A549 (cell line): Measurements from ENCODE around the gene OGA. TPM values are rescaled to one million over a fixed set of nuclear protein-coding genes. Genes with fewer than 3 reads are reported as not detected.

ENCODE experiments used
- BHLHE40 ChIP-seq: IDR thresholded peaks from 2 replicates; pipeline ENCODE4 v1.6.1; 2012; ENCODE audit warnings: low read depth, low read length, inconsistent platforms
- CBX2 ChIP-seq: fragments of 200-600 bp; sonication (generic); IDR thresholded peaks from 2 replicates; pipeline ENCODE4 v1.6.1; 2016; ENCODE audit warnings: low read depth, mild to moderate bottlenecking, borderline replicate concordance
- CEBPB ChIP-seq, 2 experiments: fragments of >200 bp in 1 of 2; sonication (Bioruptor Twin) in 1 of 2; formaldehyde crosslinking in 1 of 2; IDR thresholded peaks; 2 replicates each; pipeline ENCODE4 v1.6.1; 2012 to 2016
- CHD2 ChIP-seq: fragments of 150-350 bp; IDR thresholded peaks from 2 replicates; pipeline ENCODE4 v1.6.1; 2014; ENCODE audit warnings: low read length; ENCODE audit not compliant: partially characterized antibody
- CHD4 ChIP-seq: fragments of 200-600 bp; sonication (generic); IDR thresholded peaks from 2 replicates; pipeline ENCODE4 v1.6.1; 2016; ENCODE audit warnings: antibody characterized with exemption, mild to moderate bottlenecking, borderline replicate concordance
- EHF ChIP-seq: fragments of 250-450 bp; sonication (Bioruptor Pico); IDR thresholded peaks from 2 replicates; pipeline ENCODE4 v1.5.0; 2020; ENCODE audit warnings: mild to moderate bottlenecking
- FOSB ChIP-seq: fragments of 250-450 bp; sonication (Bioruptor Pico); IDR thresholded peaks from 2 replicates; pipeline ENCODE4 v1.5.0; 2020; ENCODE audit warnings: mild to moderate bottlenecking, moderate library complexity
- FOSL2 ChIP-seq, 2 experiments: fragments of 450-650 bp in 1 of 2; fragments of >200 bp in 1 of 2; sonication (Bioruptor Twin) in 1 of 2; formaldehyde crosslinking; IDR thresholded peaks; 2 replicates each; pipeline versions ENCODE4 v1.5.0 to v1.6.1; 2016 to 2020; ENCODE audit warnings: mild to moderate bottlenecking in 1 of 2, moderate library complexity in 1 of 2
- HDAC2 ChIP-seq: fragments of 200-600 bp; sonication (generic); IDR thresholded peaks from 2 replicates; pipeline ENCODE4 v1.6.1; 2016
- HOXA7 ChIP-seq: fragments of 250-450 bp; sonication (Bioruptor Pico); IDR thresholded peaks from 2 replicates; pipeline ENCODE4 v1.5.0; 2020; ENCODE audit warnings: mild to moderate bottlenecking, moderate library complexity
- HOXB5 ChIP-seq: fragments of 250-450 bp; sonication (Bioruptor Pico); IDR thresholded peaks from 2 replicates; pipeline ENCODE4 v1.5.0; 2020; ENCODE audit warnings: mild to moderate bottlenecking, moderate library complexity
- JUN ChIP-seq, 2 experiments: fragments of >200 bp; sonication (Bioruptor Twin); formaldehyde crosslinking; IDR thresholded peaks; 2 replicates in 1 of 2; 3 replicates in 1 of 2; pipeline ENCODE4 v1.6.1; 2016 to 2017
- NPAS2 ChIP-seq: fragments of 250-450 bp; sonication (Bioruptor Pico); IDR thresholded peaks from 2 replicates; pipeline ENCODE4 v1.8.0; 2022; ENCODE audit warnings: mild to moderate bottlenecking, moderate library complexity, borderline replicate concordance
- NR3C1 ChIP-seq: fragments of >200 bp; sonication (Bioruptor Twin); formaldehyde crosslinking; IDR thresholded peaks from 3 replicates; pipeline ENCODE4 v1.6.1; 2017
- POLR2A ChIP-seq: IDR thresholded peaks from 2 replicates; pipeline ENCODE4 v1.6.1; 2012; ENCODE audit warnings: mild to moderate bottlenecking, low read length
- RAD21 ChIP-seq, 2 experiments: fragments of >200 bp in 1 of 2; sonication (Bioruptor Twin) in 1 of 2; formaldehyde crosslinking in 1 of 2; IDR thresholded peaks in 1 of 2; conservative IDR thresholded peaks in 1 of 2; 2 replicates in 1 of 2; 3 replicates in 1 of 2; pipeline ENCODE4 v1.6.1; 2012 to 2018; ENCODE audit warnings: inconsistent platforms in 1 of 2
- SREBF2 ChIP-seq: fragments of 450-650 bp; IDR thresholded peaks from 2 replicates; pipeline ENCODE4 v1.6.1; 2014; ENCODE audit warnings: mild to moderate bottlenecking, moderate library complexity
- TFCP2L1 ChIP-seq: fragments of 250-450 bp; sonication (Bioruptor Pico); IDR thresholded peaks from 2 replicates; pipeline ENCODE4 v1.5.0; 2021; ENCODE audit warnings: mild to moderate bottlenecking
- TP53 ChIP-seq: fragments of 250-450 bp; sonication (Bioruptor Pico); IDR thresholded peaks from 2 replicates; pipeline ENCODE4 v1.5.0; 2021; ENCODE audit warnings: mild to moderate bottlenecking, moderate library complexity
- ZFP36 ChIP-seq: fragments of 450-650 bp; IDR thresholded peaks from 2 replicates; pipeline ENCODE4 v1.6.1; 2014; ENCODE audit warnings: borderline replicate concordance; ENCODE audit not compliant: partially characterized antibody
- polyA plus RNA-seq, 4 experiments: library from polyadenylated mRNA; depleted of rRNA in 3 of 4; stranded (reverse); fragments of >200 nt; fragmentation: RNase III in 1 of 4; extraction: RNeasy Plus Mini Kit Qiagen cat#74134 plus additional on column Dnase treatment in 1 of 4; gene quantifications; 2 replicates in 3 of 4; 3 replicates in 1 of 4; pipeline ENCODE4 v1.2.3, GENCODE V29; 2011 to 2017
- TF ChIP-seq, protein P1 (sequence below): fragments of 200-600 bp; sonication (generic); IDR thresholded peaks from 2 replicates; pipeline ENCODE4 v1.6.1; 2016; ENCODE audit warnings: antibody characterized with exemption, mild to moderate bottlenecking, moderate library complexity
- TF ChIP-seq, protein P2 (sequence below): fragments of 450-650 bp; IDR thresholded peaks from 2 replicates; pipeline ENCODE4 v1.6.1; 2014; ENCODE audit warnings: antibody characterized with exemption
- TF ChIP-seq, protein P3 (sequence below): fragments of >200 bp; sonication (Bioruptor Twin); formaldehyde crosslinking; IDR thresholded peaks from 3 replicates; pipeline ENCODE4 v1.6.1; 2016
- TF ChIP-seq, protein P4 (sequence below): fragments of >200 bp; sonication (Bioruptor Twin); formaldehyde crosslinking; IDR thresholded peaks from 2 replicates; pipeline ENCODE4 v1.6.1; 2016
- TF ChIP-seq, protein P5 (sequence below): fragments of 250-450 bp; sonication (Bioruptor Pico); IDR thresholded peaks from 2 replicates; pipeline ENCODE4 v1.5.0; 2021; ENCODE audit warnings: mild to moderate bottlenecking, moderate library complexity, borderline replicate concordance

OGA gene
- polyA plus RNA-seq, 2 of the 4 experiments (the other 2 are of a cell fraction), result 40.3 to 79.1 TPM

DNA sequence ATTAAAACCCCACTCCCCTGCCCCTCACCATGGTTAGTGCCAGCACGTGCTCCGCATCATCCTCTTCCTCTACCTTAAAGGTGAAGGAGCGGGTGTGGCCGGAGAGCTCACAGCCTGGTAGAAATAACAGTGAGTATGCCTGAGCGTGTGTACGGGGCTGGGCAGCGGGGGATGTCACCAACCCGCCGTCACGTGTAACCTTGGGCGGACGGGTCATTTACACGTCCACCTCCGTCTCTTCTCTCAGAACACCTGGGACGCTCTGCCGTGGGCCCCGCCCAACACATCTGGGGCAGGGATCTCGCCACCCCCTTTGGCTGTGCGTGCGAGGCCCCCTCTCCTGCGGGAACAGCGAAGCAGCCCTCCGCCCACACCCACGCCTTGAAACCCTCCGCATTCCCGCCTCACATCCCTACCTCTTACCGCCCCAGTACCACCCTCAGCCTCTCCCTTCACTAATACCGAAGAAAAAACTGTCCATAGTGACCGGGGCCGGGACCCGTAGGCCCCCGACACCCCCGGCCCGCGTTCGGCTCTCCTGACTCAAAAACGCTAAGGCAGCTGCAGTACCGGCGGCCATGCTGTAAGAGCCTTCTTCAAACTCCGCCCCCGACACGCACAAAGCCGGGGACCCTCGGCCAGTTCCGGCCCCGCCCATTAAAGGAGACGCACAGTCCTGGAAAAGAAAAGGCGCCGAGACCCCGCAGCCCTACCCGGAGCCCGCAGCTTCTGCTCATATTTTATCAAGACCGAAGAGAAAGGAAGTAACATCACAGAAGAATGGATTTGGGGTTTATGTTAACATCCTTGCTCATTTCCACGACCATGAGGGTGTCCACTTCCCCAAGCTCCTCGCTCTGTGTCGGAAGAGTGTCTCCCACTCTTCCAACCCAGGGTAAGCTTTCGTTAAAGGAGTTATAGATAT, 35.2 kb downstream of the OGA start, which contains the start of gene NPM3 (continued):
- TF ChIP-seq, protein P1, sequence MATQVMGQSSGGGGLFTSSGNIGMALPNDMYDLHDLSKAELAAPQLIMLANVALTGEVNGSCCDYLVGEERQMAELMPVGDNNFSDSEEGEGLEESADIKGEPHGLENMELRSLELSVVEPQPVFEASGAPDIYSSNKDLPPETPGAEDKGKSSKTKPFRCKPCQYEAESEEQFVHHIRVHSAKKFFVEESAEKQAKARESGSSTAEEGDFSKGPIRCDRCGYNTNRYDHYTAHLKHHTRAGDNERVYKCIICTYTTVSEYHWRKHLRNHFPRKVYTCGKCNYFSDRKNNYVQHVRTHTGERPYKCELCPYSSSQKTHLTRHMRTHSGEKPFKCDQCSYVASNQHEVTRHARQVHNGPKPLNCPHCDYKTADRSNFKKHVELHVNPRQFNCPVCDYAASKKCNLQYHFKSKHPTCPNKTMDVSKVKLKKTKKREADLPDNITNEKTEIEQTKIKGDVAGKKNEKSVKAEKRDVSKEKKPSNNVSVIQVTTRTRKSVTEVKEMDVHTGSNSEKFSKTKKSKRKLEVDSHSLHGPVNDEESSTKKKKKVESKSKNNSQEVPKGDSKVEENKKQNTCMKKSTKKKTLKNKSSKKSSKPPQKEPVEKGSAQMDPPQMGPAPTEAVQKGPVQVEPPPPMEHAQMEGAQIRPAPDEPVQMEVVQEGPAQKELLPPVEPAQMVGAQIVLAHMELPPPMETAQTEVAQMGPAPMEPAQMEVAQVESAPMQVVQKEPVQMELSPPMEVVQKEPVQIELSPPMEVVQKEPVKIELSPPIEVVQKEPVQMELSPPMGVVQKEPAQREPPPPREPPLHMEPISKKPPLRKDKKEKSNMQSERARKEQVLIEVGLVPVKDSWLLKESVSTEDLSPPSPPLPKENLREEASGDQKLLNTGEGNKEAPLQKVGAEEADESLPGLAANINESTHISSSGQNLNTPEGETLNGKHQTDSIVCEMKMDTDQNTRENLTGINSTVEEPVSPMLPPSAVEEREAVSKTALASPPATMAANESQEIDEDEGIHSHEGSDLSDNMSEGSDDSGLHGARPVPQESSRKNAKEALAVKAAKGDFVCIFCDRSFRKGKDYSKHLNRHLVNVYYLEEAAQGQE, result no peak; the same call in 1 of the 2 replicates
- peak; percentile 53 to 84; a peak in 4 of 5 replicates for TF ChIP-seq JUN (IDR thresholded peaks at IDR 0.05)
- no peak for TF ChIP-seq BHLHE40
- TF ChIP-seq, protein P2, sequence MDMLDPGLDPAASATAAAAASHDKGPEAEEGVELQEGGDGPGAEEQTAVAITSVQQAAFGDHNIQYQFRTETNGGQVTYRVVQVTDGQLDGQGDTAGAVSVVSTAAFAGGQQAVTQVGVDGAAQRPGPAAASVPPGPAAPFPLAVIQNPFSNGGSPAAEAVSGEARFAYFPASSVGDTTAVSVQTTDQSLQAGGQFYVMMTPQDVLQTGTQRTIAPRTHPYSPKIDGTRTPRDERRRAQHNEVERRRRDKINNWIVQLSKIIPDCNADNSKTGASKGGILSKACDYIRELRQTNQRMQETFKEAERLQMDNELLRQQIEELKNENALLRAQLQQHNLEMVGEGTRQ, result 0 out of 2 replicates have a peak, but pooled peaks have one; percentile 34
- TF ChIP-seq, protein P3, sequence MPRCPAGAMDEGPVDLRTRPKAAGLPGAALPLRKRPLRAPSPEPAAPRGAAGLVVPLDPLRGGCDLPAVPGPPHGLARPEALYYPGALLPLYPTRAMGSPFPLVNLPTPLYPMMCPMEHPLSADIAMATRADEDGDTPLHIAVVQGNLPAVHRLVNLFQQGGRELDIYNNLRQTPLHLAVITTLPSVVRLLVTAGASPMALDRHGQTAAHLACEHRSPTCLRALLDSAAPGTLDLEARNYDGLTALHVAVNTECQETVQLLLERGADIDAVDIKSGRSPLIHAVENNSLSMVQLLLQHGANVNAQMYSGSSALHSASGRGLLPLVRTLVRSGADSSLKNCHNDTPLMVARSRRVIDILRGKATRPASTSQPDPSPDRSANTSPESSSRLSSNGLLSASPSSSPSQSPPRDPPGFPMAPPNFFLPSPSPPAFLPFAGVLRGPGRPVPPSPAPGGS, result peak; percentile 84; the same call in 1 of the 3 replicates
- peak; percentile 51 for TF ChIP-seq POLR2A
- no peak for TF ChIP-seq ZFP36
- TF ChIP-seq RAD21 (conservative IDR thresholded peaks at IDR 0.05 in 1 of 2, IDR thresholded peaks at IDR 0.05 in 1 of 2), result no peak
- TF ChIP-seq CHD4, result no peak
- no peak; the same call in 1 of the 2 replicates for TF ChIP-seq HOXA7
- no peak for TF ChIP-seq FOSL2 (IDR thresholded peaks at IDR 0.05)
- 0 out of 2 replicates have a peak, but pooled peaks have one; percentile 4 for TF ChIP-seq FOSL2 (CRISPR knock-in tag; IDR thresholded peaks at IDR 0.05)
- TF ChIP-seq TFCP2L1 (CRISPR knock-in tag), result peak; percentile 51; the same call in 1 of the 2 replicates
- TF ChIP-seq, protein P4, sequence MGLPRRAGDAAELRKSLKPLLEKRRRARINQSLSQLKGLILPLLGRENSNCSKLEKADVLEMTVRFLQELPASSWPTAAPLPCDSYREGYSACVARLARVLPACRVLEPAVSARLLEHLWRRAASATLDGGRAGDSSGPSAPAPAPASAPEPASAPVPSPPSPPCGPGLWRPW, result no peak
- no peak for TF ChIP-seq CBX2
- TF ChIP-seq NR3C1, result no peak
- TF ChIP-seq TP53 (CRISPR knock-in tag), result no peak
- no peak for TF ChIP-seq CHD2
- TF ChIP-seq CEBPB (IDR thresholded peaks at IDR 0.05), result no peak
- TF ChIP-seq HOXB5 (CRISPR knock-in tag), result no peak
- no peak for TF ChIP-seq SREBF2
- TF ChIP-seq NPAS2, result peak; percentile 5; the same call in 1 of the 2 replicates
- TF ChIP-seq HDAC2, result peak; percentile 91
- TF ChIP-seq EHF (CRISPR knock-in tag), result no peak
- TF ChIP-seq, protein P5, sequence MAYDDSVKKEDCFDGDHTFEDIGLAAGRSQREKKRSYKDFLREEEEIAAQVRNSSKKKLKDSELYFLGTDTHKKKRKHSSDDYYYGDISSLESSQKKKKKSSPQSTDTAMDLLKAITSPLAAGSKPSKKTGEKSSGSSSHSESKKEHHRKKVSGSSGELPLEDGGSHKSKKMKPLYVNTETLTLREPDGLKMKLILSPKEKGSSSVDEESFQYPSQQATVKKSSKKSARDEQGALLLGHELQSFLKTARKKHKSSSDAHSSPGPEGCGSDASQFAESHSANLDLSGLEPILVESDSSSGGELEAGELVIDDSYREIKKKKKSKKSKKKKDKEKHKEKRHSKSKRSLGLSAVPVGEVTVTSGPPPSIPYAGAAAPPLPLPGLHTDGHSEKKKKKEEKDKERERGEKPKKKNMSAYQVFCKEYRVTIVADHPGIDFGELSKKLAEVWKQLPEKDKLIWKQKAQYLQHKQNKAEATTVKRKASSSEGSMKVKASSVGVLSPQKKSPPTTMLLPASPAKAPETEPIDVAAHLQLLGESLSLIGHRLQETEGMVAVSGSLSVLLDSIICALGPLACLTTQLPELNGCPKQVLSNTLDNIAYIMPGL, result 0 out of 2 replicates have a peak, but pooled peaks have one; percentile 23
- TF ChIP-seq FOSB (CRISPR knock-in tag), result no peak; the same call in 1 of the 2 replicates
